GM12878 (cell line): Measurements from ENCODE around the gene GPR152. TPM values are rescaled to one million over a fixed set of nuclear protein-coding genes. Genes with fewer than 3 reads are reported as not detected.

ENCODE experiments used
- ATAC-seq: fragments of 200-7000 bp; cut with Tn5 transposase; 3 replicates; pipeline ENCODE4 v1.9.1; 2020; ENCODE audit warnings: mild to moderate bottlenecking, moderate library complexity
- BruUV-seq: library from RNA; stranded (reverse); fragments of 400-500 nt; replicated peaks from 2 replicates; lab custom pipeline; 2021; lab: Mats Ljungman, UMichigan
- CTCF ChIA-PET: fragments of 300-600 bp; sonication (Branson Sonifier 250); formaldehyde crosslinking; extraction: SDS; loops from one replicate; lab custom pipeline; 2021; ENCODE audit warnings: inconsistent platforms; lab: Yijun Ruan, JAX
- POLR2A ChIA-PET: fragments of 350-600 bp; formaldehyde crosslinking; extraction: SDS; loops from one replicate; lab custom pipeline; 2021; ENCODE audit warnings: inconsistent platforms; lab: Charles Lee
- RAD21 ChIA-PET: fragments of 300-600 bp; sonication (Branson Sonifier 250); formaldehyde crosslinking; loops from one replicate; lab custom pipeline; 2023; ENCODE audit warnings: antibody characterized with exemption; ENCODE audit not compliant: unreplicated experiment; lab: Charles Lee
- SMC1A ChIA-PET: fragments of 300-600 bp; sonication (Branson Sonifier 250); formaldehyde crosslinking; loops from one replicate; lab custom pipeline; 2023; ENCODE audit not compliant: unreplicated experiment, uncharacterized antibody; lab: Charles Lee
- DNase-seq: peaks from one replicate; pipeline ENCODE4 v3.0.0-alpha.2; 2011; ENCODE audit warnings: low read depth, low spot score
- FAIRE-seq: peaks from 3 replicates; lab custom pipeline; 2011; peaks lifted over from hg19 to GRCh38; lab: Jason Lieb, UNC
- H2AFZ ChIP-seq: 2 replicates; pipeline ENCODE4 v1.6.0; 2011; ENCODE audit warnings: low read depth, low read length, control low read depth; ENCODE audit not compliant: control insufficient read depth
- H3K27ac ChIP-seq: 2 replicates; pipeline ENCODE4 v1.5.1; 2011; ENCODE audit warnings: control low read depth; ENCODE audit not compliant: control insufficient read depth, insufficient read depth
- H3K27me3 ChIP-seq, 2 experiments: replicated peaks in 1 of 2; 2 replicates each; pipeline versions ENCODE4 v1.6.0 to v1.6.1; 2011; ENCODE audit warnings: low read length in 1 of 2; ENCODE audit not compliant: control insufficient read depth in 2 of 2, insufficient read depth in 2 of 2
- H3K36me3 ChIP-seq, 2 experiments: 2 replicates each; pipeline ENCODE4 v1.5.1; 2011; ENCODE audit warnings: low read length in 1 of 2; ENCODE audit not compliant: control insufficient read depth in 2 of 2, insufficient read depth in 2 of 2
- H3K4me1 ChIP-seq: 2 replicates; pipeline ENCODE4 v1.6.1; 2011; ENCODE audit warnings: mild to moderate bottlenecking, low read length, moderate library complexity, mixed read lengths; ENCODE audit not compliant: control insufficient read depth, insufficient read depth
- H3K4me2 ChIP-seq: 2 replicates; pipeline ENCODE4 v1.6.0; 2011; ENCODE audit warnings: control low read depth; ENCODE audit not compliant: control insufficient read depth, insufficient read depth
- H3K4me3 ChIP-seq: fragments of 200-600 bp; sonication (generic); 2 replicates; pipeline ENCODE4 v1.5.1; 2016
- H3K79me2 ChIP-seq: 2 replicates; pipeline ENCODE4 v1.6.0; 2011; ENCODE audit warnings: low read length; ENCODE audit not compliant: control insufficient read depth, insufficient read depth
- H3K9ac ChIP-seq: 2 replicates; pipeline ENCODE4 v1.8.0; 2011; ENCODE audit warnings: low read length, control low read depth, mixed read lengths; ENCODE audit not compliant: control insufficient read depth, insufficient read depth
- H3K9me3 ChIP-seq: replicated peaks from 3 replicates; pipeline ENCODE4 v1.5.1; 2011; ENCODE audit warnings: mild to moderate bottlenecking, low read length; ENCODE audit not compliant: control insufficient read depth, insufficient read depth
- H4K20me1 ChIP-seq: 2 replicates; pipeline ENCODE4 v1.6.0; 2011; ENCODE audit not compliant: control insufficient read depth, insufficient read depth
- BMI1 ChIP-seq: fragments of 450-650 bp; IDR thresholded peaks from 2 replicates; pipeline ENCODE4 v1.6.1; 2016; ENCODE audit warnings: mild to moderate bottlenecking, moderate library complexity, borderline replicate concordance
- CREB1 ChIP-seq: IDR thresholded peaks from 2 replicates; pipeline ENCODE4 v1.6.1; 2012; ENCODE audit warnings: low read depth, mild to moderate bottlenecking, inconsistent platforms
- EP300 ChIP-seq, 2 experiments: fragments of 150-350 bp in 1 of 2; IDR thresholded peaks; 2 replicates each; pipeline ENCODE4 v1.6.1; 2011 to 2012; ENCODE audit warnings: low read depth in 2 of 2, low read length in 2 of 2, borderline replicate concordance in 1 of 2, improper control_type of control experiment in 1 of 2, inconsistent platforms in 1 of 2; ENCODE audit not compliant: control insufficient read depth in 1 of 2
- FOXM1 ChIP-seq: IDR thresholded peaks from 2 replicates; pipeline ENCODE4 v1.6.1; 2012; ENCODE audit warnings: low read depth, mild to moderate bottlenecking, inconsistent platforms, low read length, moderate library complexity
- IRF4 ChIP-seq: IDR thresholded peaks from 2 replicates; pipeline ENCODE4 v1.6.1; 2011; ENCODE audit warnings: low read depth, low read length
- KDM1A ChIP-seq: fragments of 200-600 bp; sonication (generic); IDR thresholded peaks from 2 replicates; pipeline ENCODE4 v1.6.1; 2016; ENCODE audit warnings: borderline replicate concordance
- SMARCA5 ChIP-seq: fragments of 450-650 bp; IDR thresholded peaks from 2 replicates; pipeline ENCODE4 v1.6.1; 2017; ENCODE audit warnings: mild to moderate bottlenecking
- SRF ChIP-seq, 2 experiments: IDR thresholded peaks; 2 replicates each; pipeline ENCODE4 v1.6.1; 2011; ENCODE audit warnings: low read depth in 2 of 2, low read length in 2 of 2, mild to moderate bottlenecking in 1 of 2, moderate library complexity in 1 of 2
- WGBS: methylation state at CpG from one replicate; pipeline ENCODE4 v1.1.6; 2016; ENCODE audit warnings: low lambda C conversion rate; ENCODE audit not compliant: insufficient replicate concordance, insufficient coverage; ENCODE audit errors: missing lambda C conversion rate; 5-methylcytosine and 5-hydroxymethylcytosine counted together
- in situ Hi-C: fragments of 300-500 bp; cut with MboI; formaldehyde crosslinking; loops from 9 replicates; pipeline ENCODE4 v1.14.3; 2018; ENCODE audit warnings: mixed read lengths
- intact Hi-C: fragments of 100-400 bp; cut with micrococcal nuclease; formaldehyde crosslinking; loops from one replicate; pipeline ENCODE4 v1.14.2; 2022; ENCODE audit not compliant: unreplicated experiment
- polyA plus RNA-seq, 11 experiments: library from polyadenylated mRNA; depleted of rRNA in 4 of 11; unstranded in 6 of 11; stranded (reverse) in 5 of 11; fragments of >200 nt; fragmentation: Nextera tagmentation in 4 of 11; fragmentation: Illumina TruSeq in 1 of 11; extraction: Ambion mirVana in 4 of 11; extraction: Trizol in 1 of 11; gene quantifications; 1 replicate in 1 of 11; 2 replicates in 10 of 11; pipeline versions ENCODE4 v1.2.1 to v1.2.3, GENCODE V29; 2011 to 2016; ENCODE audit warnings: inconsistent platforms in 2 of 11, missing spikeins in 2 of 11, low read depth in 1 of 11
- total RNA-seq, 4 experiments: library from RNA; depleted of rRNA in 3 of 4; stranded (reverse); fragments of >200 nt in 3 of 4; fragmentation: Illumina TruSeq in 1 of 4; extraction: Trizol in 1 of 4; gene quantifications; 2 replicates each; pipeline versions ENCODE4 v1.2.1 to v1.2.3, GENCODE V29; 2013 to 2021
- TF ChIP-seq, protein P1 (sequence below): fragments of 450-650 bp; IDR thresholded peaks from 2 replicates; pipeline ENCODE4 v1.6.1; 2018; ENCODE audit warnings: mild to moderate bottlenecking, low read depth, moderate library complexity; ENCODE audit not compliant: partially characterized antibody
- TF ChIP-seq, protein P2 (sequence below): IDR thresholded peaks from 2 replicates; pipeline ENCODE4 v1.6.1; 2011; ENCODE audit warnings: borderline replicate concordance, low read depth, mild to moderate bottlenecking, moderate library complexity, low read length; ENCODE audit not compliant: insufficient read depth, poor library complexity, severe bottlenecking
- TF ChIP-seq, protein P3 (sequence below): fragments of 450-650 bp; conservative IDR thresholded peaks from 2 replicates; pipeline ENCODE4 v1.6.1; 2017; ENCODE audit warnings: mild to moderate bottlenecking, moderate library complexity
- TF ChIP-seq, protein P4 (sequence below): fragments of 450-650 bp; IDR thresholded peaks from 2 replicates; pipeline ENCODE4 v1.6.1; 2017; ENCODE audit warnings: mild to moderate bottlenecking, moderate library complexity

The GPR152 gene
- total and polyA plus RNA-seq, 10 of the 15 experiments (the other 5 are each of a cell fraction or from before 2014, with no cell fraction given): not detected

DNA sequence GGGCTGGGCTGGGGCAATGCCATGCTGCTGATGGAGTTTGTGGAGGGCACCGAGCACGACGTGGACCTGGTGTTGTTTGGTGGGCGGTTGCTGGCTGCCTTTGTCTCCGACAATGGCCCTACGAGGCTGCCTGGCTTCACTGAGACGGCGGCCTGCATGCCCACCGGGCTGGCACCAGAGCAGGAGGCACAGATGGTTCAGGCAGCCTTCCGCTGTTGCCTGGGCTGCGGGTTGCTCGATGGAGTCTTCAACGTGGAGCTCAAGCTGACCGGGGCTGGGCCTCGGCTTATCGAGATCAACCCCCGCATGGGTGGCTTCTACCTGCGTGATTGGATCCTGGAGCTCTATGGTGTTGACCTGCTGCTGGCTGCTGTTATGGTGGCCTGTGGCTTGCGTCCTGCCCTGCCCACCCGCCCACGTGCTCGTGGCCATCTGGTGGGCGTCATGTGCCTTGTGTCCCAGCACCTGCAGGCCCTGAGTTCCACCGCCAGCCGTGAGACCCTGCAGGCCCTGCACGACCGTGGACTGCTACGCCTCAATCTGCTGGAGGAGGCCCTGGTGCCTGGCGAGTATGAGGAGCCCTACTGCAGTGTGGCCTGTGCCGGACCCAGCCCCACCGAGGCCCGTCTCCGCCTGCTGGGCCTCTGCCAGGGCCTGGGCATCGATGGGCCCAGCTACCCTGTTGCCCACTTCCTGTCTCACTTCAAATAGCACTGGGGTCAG, 28.5 kb downstream of the GPR152 start:
- Histone ChIP-seq H3K9me3 (no peaks in the 10 kb centered on the region), H3K27ac (no peak overlapping the region), H3K27me3 (no peaks in the 10 kb centered on the region), H4K20me1 (no peaks in the 10 kb centered on the region), H3K36me3 (no peaks in the 10 kb centered on the region), H3K79me2 (peaks cover 8% of the 10 kb centered on the region), H3K4me1 (peaks cover 2% of the 10 kb centered on the region; the same call in 1 of the 2 replicates), H3K9ac (no peak overlapping the region), H3K4me2 (no peak overlapping the region), H3K4me3 (no peak overlapping the region), H2AFZ (no peak overlapping the region)
- ChIA-PET CTCF (interaction anchor here (2.0 kb wide), 1 partner anchor 15 kb away, joined by 6 read pairs; no protein-coding TSS in a partner anchor), RAD21 (interaction anchor here (1.4 kb wide), 1 partner anchor 22 kb away, joined by 3 read pairs; the partner anchor contains the start of gene PPP1CA), SMC1A (no interaction called here), POLR2A (interaction anchor here (1.3 kb wide), 1 partner anchor 19 kb away, joined by 5 read pairs; no protein-coding TSS in a partner anchor)
- no TSS peak for BruUV-seq
- FAIRE-seq: no peak
- DNase-seq: no peak
- no peak for ATAC-seq
- 74% methylated on average over 34 of the region's 34 CpGs for WGBS
- in situ Hi-C loops: no loop called here
- intact Hi-C loops: no loop called here
- TF ChIP-seq, protein P1, sequence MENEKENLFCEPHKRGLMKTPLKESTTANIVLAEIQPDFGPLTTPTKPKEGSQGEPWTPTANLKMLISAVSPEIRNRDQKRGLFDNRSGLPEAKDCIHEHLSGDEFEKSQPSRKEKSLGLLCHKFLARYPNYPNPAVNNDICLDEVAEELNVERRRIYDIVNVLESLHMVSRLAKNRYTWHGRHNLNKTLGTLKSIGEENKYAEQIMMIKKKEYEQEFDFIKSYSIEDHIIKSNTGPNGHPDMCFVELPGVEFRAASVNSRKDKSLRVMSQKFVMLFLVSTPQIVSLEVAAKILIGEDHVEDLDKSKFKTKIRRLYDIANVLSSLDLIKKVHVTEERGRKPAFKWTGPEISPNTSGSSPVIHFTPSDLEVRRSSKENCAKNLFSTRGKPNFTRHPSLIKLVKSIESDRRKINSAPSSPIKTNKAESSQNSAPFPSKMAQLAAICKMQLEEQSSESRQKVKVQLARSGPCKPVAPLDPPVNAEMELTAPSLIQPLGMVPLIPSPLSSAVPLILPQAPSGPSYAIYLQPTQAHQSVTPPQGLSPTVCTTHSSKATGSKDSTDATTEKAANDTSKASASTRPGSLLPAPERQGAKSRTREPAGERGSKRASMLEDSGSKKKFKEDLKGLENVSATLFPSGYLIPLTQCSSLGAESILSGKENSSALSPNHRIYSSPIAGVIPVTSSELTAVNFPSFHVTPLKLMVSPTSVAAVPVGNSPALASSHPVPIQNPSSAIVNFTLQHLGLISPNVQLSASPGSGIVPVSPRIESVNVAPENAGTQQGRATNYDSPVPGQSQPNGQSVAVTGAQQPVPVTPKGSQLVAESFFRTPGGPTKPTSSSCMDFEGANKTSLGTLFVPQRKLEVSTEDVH: no peak
- TF ChIP-seq, protein P2, sequence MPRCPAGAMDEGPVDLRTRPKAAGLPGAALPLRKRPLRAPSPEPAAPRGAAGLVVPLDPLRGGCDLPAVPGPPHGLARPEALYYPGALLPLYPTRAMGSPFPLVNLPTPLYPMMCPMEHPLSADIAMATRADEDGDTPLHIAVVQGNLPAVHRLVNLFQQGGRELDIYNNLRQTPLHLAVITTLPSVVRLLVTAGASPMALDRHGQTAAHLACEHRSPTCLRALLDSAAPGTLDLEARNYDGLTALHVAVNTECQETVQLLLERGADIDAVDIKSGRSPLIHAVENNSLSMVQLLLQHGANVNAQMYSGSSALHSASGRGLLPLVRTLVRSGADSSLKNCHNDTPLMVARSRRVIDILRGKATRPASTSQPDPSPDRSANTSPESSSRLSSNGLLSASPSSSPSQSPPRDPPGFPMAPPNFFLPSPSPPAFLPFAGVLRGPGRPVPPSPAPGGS: no peak
- TF ChIP-seq BMI1 (no peak), KDM1A (no peak), EP300 (IDR thresholded peaks at IDR 0.05; ENCODE audit: borderline replicate concordance in 1 of 2, control insufficient read depth in 1 of 2, low read depth in 2 of 2, low read length in 2 of 2) (no peak), SMARCA5 (no peak), SRF (IDR thresholded peaks at IDR 0.05; ENCODE audit: low read depth in 2 of 2, low read length in 2 of 2) (no peak), CREB1 (no peak), FOXM1 (no peak), IRF4 (no peak)
- TF ChIP-seq, protein P3, sequence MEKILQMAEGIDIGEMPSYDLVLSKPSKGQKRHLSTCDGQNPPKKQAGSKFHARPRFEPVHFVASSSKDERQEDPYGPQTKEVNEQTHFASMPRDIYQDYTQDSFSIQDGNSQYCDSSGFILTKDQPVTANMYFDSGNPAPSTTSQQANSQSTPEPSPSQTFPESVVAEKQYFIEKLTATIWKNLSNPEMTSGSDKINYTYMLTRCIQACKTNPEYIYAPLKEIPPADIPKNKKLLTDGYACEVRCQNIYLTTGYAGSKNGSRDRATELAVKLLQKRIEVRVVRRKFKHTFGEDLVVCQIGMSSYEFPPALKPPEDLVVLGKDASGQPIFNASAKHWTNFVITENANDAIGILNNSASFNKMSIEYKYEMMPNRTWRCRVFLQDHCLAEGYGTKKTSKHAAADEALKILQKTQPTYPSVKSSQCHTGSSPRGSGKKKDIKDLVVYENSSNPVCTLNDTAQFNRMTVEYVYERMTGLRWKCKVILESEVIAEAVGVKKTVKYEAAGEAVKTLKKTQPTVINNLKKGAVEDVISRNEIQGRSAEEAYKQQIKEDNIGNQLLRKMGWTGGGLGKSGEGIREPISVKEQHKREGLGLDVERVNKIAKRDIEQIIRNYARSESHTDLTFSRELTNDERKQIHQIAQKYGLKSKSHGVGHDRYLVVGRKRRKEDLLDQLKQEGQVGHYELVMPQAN: no peak
- TF ChIP-seq, protein P4, sequence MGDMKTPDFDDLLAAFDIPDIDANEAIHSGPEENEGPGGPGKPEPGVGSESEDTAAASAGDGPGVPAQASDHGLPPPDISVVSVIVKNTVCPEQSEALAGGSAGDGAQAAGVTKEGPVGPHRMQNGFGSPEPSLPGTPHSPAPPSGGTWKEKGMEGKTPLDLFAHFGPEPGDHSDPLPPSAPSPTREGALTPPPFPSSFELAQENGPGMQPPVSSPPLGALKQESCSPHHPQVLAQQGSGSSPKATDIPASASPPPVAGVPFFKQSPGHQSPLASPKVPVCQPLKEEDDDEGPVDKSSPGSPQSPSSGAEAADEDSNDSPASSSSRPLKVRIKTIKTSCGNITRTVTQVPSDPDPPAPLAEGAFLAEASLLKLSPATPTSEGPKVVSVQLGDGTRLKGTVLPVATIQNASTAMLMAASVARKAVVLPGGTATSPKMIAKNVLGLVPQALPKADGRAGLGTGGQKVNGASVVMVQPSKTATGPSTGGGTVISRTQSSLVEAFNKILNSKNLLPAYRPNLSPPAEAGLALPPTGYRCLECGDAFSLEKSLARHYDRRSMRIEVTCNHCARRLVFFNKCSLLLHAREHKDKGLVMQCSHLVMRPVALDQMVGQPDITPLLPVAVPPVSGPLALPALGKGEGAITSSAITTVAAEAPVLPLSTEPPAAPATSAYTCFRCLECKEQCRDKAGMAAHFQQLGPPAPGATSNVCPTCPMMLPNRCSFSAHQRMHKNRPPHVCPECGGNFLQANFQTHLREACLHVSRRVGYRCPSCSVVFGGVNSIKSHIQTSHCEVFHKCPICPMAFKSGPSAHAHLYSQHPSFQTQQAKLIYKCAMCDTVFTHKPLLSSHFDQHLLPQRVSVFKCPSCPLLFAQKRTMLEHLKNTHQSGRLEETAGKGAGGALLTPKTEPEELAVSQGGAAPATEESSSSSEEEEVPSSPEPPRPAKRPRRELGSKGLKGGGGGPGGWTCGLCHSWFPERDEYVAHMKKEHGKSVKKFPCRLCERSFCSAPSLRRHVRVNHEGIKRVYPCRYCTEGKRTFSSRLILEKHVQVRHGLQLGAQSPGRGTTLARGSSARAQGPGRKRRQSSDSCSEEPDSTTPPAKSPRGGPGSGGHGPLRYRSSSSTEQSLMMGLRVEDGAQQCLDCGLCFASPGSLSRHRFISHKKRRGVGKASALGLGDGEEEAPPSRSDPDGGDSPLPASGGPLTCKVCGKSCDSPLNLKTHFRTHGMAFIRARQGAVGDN: no peak
